ENCODE data around the gene FGD6.

DNA sequence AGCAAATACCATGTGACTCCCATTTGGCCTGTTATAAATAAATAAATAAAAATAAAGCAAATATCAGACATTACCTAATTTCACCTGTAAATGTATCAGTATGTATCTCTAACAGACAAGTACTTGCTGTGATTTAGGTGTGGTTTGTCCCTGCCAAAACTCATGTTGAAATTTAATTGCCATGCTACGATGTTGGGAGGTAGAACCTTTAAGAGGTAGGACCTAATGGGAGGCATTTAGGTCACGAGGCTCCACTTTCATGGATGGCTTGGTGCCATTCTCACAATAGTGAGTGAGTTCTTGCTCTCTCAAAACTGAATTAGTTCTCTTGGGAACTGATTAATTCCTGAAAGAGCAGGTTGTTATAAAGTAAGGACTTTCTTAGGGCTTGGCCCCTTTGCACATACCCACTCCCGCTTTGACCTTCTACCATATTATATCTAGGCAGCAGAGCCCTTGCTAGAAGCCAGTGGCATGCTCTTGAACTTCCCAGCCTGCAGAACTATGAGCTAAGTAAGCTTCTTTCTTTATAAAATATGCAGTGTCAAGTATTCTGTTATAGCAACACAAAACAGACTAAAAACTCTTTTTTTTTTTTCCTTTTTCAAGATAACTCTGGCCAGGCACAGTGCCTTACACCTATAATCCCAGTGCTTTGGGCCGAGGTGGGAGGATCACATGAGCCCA lies 26.4 kb upstream of the FGD6 start:
- TF ChIP-seq, protein P1, sequence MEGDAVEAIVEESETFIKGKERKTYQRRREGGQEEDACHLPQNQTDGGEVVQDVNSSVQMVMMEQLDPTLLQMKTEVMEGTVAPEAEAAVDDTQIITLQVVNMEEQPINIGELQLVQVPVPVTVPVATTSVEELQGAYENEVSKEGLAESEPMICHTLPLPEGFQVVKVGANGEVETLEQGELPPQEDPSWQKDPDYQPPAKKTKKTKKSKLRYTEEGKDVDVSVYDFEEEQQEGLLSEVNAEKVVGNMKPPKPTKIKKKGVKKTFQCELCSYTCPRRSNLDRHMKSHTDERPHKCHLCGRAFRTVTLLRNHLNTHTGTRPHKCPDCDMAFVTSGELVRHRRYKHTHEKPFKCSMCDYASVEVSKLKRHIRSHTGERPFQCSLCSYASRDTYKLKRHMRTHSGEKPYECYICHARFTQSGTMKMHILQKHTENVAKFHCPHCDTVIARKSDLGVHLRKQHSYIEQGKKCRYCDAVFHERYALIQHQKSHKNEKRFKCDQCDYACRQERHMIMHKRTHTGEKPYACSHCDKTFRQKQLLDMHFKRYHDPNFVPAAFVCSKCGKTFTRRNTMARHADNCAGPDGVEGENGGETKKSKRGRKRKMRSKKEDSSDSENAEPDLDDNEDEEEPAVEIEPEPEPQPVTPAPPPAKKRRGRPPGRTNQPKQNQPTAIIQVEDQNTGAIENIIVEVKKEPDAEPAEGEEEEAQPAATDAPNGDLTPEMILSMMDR (IDR thresholded peaks at IDR 0.05) = no peak
- TF ChIP-seq POLR2A (IDR thresholded peaks at IDR 0.05) = no peak

All from testis (tissue), 2 donors.